Esophagus (tissue), 2 donors: ENCODE results near the gene SPATS2L. TPM values are rescaled to one million over a fixed set of nuclear protein-coding genes. Genes with fewer than 3 reads are reported as not detected.

ENCODE experiments used
- H3K27ac ChIP-seq, 2 donors: one replicate each; pipeline ENCODE4 v1.5.1; 2013; ENCODE audit warnings: low read depth in 2 of 2, mild to moderate bottlenecking in 2 of 2, inconsistent platforms in 1 of 2, low read length in 1 of 2, moderate library complexity in 1 of 2
- H3K27me3 ChIP-seq, 2 donors: one replicate each; pipeline ENCODE4 v1.6.1; 2013; ENCODE audit warnings: low read length in 2 of 2, control low read depth in 1 of 2, mild to moderate bottlenecking in 1 of 2; ENCODE audit not compliant: insufficient read depth in 2 of 2, control insufficient read depth in 1 of 2
- H3K36me3 ChIP-seq, 2 donors: one replicate each; pipeline ENCODE4 v1.6.1; 2013; ENCODE audit warnings: low read length in 1 of 2; ENCODE audit not compliant: control insufficient read depth in 2 of 2, insufficient read depth in 2 of 2
- H3K4me1 ChIP-seq, 2 donors: one replicate each; pipeline ENCODE4 v1.6.1; 2013; ENCODE audit warnings: low read length in 1 of 2; ENCODE audit not compliant: control insufficient read depth in 2 of 2, insufficient read depth in 2 of 2
- H3K4me3 ChIP-seq, 2 donors: one replicate each; pipeline ENCODE4 v1.5.1; 2013; ENCODE audit warnings: low read length in 2 of 2, mild to moderate bottlenecking in 2 of 2, low read depth in 1 of 2, moderate library complexity in 1 of 2
- H3K9me3 ChIP-seq, 2 donors: one replicate each; pipeline ENCODE4 v1.6.1; 2013; ENCODE audit warnings: mild to moderate bottlenecking in 2 of 2, low read depth in 1 of 2, low read length in 1 of 2, moderate library complexity in 1 of 2; ENCODE audit not compliant: control insufficient read depth in 2 of 2, insufficient read depth in 1 of 2
- WGBS, 2 donors: extraction: QIAGEN DNeasy Blood & Tissue Kit; methylation state at CpG; one replicate each; pipeline ENCODE4 v1.1.7; 2013; 5-methylcytosine and 5-hydroxymethylcytosine counted together
- polyA plus RNA-seq, 2 donors: library from polyadenylated mRNA; stranded (reverse); fragments of 200-250 nt; gene quantifications; one replicate each; pipeline ENCODE4 v1.2.3, GENCODE V29; 2013
- donor health status: healthy with polysubstance abuse.
- donor health status: Bipolar disorder and iron deficiency.

The SPATS2L gene
- polyA plus RNA-seq, 2 donors = 41.2 to 47.5 TPM

GRCh38 chr2:200449149-200449548 is 142.7 kb downstream of the SPATS2L start:
- 68 to 79% methylated on average over 4 of the region's 4 CpGs for WGBS, 2 donors
- H3K9me3 ChIP-seq = no peaks in the 10 kb centered on the region
- no peaks in the 10 kb centered on the region for H3K27me3 ChIP-seq
- H3K36me3 ChIP-seq = no peaks in the 10 kb centered on the region
- H3K27ac ChIP-seq = no peak overlapping the region
- no peaks in the 10 kb centered on the region for H3K4me1 ChIP-seq
- no peak overlapping the region for H3K4me3 ChIP-seq

GRCh38 chr2:200450288-200450687 is 143.8 kb downstream of the SPATS2L start:
- 91 to 95% methylated on average over 2 of the region's 2 CpGs for WGBS, 2 donors
- Histone ChIP-seq H3K36me3 (no peaks in the 10 kb centered on the region), H3K4me3 (no peak overlapping the region), H3K27me3 (no peaks in the 10 kb centered on the region), H3K4me1 (no peaks in the 10 kb centered on the region), H3K27ac (no peak overlapping the region), H3K9me3 (no peaks in the 10 kb centered on the region)

GRCh38 chr2:200451511-200451910 is 145.0 kb downstream of the SPATS2L start:
- WGBS, 2 donors = 85 to 86% methylated on average over 2 of the region's 2 CpGs
- H3K4me1 ChIP-seq = no peaks in the 10 kb centered on the region
- no peak overlapping the region for H3K27ac ChIP-seq
- no peaks in the 10 kb centered on the region for H3K9me3 ChIP-seq
- H3K36me3 ChIP-seq = no peaks in the 10 kb centered on the region
- H3K27me3 ChIP-seq = no peaks in the 10 kb centered on the region
- no peak overlapping the region for H3K4me3 ChIP-seq

- no peaks in the 10 kb centered on the region for H3K4me1 ChIP-seq
- H3K9me3 ChIP-seq = no peaks in the 10 kb centered on the region
- H3K4me3 ChIP-seq = no peak overlapping the region
- H3K27ac ChIP-seq = no peak overlapping the region
- WGBS, 2 donors = 95 to 97% methylated on average over 2 of the region's 2 CpGs
- no peaks in the 10 kb centered on the region for H3K27me3 ChIP-seq
- H3K36me3 ChIP-seq = peaks cover 0 to 2% of the 10 kb centered on the region in 2 donors
Observed at GRCh38 chr2:200452377-200452776, 145.9 kb downstream of the SPATS2L start.

- no peaks in the 10 kb centered on the region for H3K4me1 ChIP-seq
- H3K4me3 ChIP-seq = no peak overlapping the region
- WGBS, 2 donors = 91 to 94% methylated on average over 8 of the region's 8 CpGs
- H3K36me3 ChIP-seq = peaks cover 0 to 2% of the 10 kb centered on the region in 2 donors
- no peak overlapping the region for H3K27ac ChIP-seq
- no peaks in the 10 kb centered on the region for H3K27me3 ChIP-seq
- H3K9me3 ChIP-seq = no peaks in the 10 kb centered on the region
Observed at GRCh38 chr2:200453142-200453852, 146.8 kb downstream of the SPATS2L start.

- Histone ChIP-seq H3K4me3 (no peak overlapping the region), H3K9me3 (no peaks in the 10 kb centered on the region), H3K4me1 (no peaks in the 10 kb centered on the region), H3K27me3 (no peaks in the 10 kb centered on the region), H3K36me3 (peaks cover 0 to 2% of the 10 kb centered on the region in 2 donors), H3K27ac (no peak overlapping the region)
- WGBS, 2 donors = 75 to 80% methylated on average over 5 of the region's 5 CpGs
Observed at GRCh38 chr2:200453853-200454534, 147.5 kb downstream of the SPATS2L start.

- no peak overlapping the region for H3K27ac ChIP-seq
Observed at GRCh38 chr2:200454927-200455801, 148.7 kb downstream of the SPATS2L start.

GRCh38 chr2:200455958-200456421 is 149.5 kb downstream of the SPATS2L start:
- Histone ChIP-seq H3K4me3 (no peak overlapping the region), H3K4me1 (no peaks in the 10 kb centered on the region), H3K9me3 (no peaks in the 10 kb centered on the region), H3K36me3 (peaks cover 0 to 2% of the 10 kb centered on the region in 2 donors), H3K27ac (no peak overlapping the region), H3K27me3 (no peaks in the 10 kb centered on the region)
- WGBS, 2 donors = 55 to 58% methylated on average over 4 of the region's 4 CpGs

More at GRCh38 chr2:200454927-200455801, 148.7 kb downstream of the SPATS2L start:
- Histone ChIP-seq H3K4me3 (no peak overlapping the region), H3K36me3 (peaks cover 0 to 2% of the 10 kb centered on the region in 2 donors), H3K27me3 (no peaks in the 10 kb centered on the region), H3K9me3 (no peaks in the 10 kb centered on the region), H3K4me1 (no peaks in the 10 kb centered on the region)
- 84 to 88% methylated on average over 4 of the region's 4 CpGs for WGBS, 2 donors

- Histone ChIP-seq H3K36me3 (peaks cover 0 to 2% of the 10 kb centered on the region in 2 donors), H3K4me3 (no peak overlapping the region), H3K27ac (no peak overlapping the region), H3K4me1 (no peaks in the 10 kb centered on the region), H3K9me3 (no peaks in the 10 kb centered on the region), H3K27me3 (no peaks in the 10 kb centered on the region)
- 90 to 92% methylated on average over 2 of the region's 2 CpGs for WGBS, 2 donors
Observed at GRCh38 chr2:200456567-200456966, 150.1 kb downstream of the SPATS2L start.
